PC-9 (cell line): ENCODE measurements around the gene NTM. TPM values are rescaled to one million over a fixed set of nuclear protein-coding genes. Genes with fewer than 3 reads are reported as not detected.

ENCODE experiments used
- BruUV-seq: library from RNA; stranded (reverse); fragments of 400-500 nt; replicated peaks from 2 replicates; lab custom pipeline; 2021; lab: Mats Ljungman, UMichigan
- CTCF ChIA-PET: fragments of 300-600 bp; sonication (Branson Sonifier 250); formaldehyde crosslinking; loops from one replicate; lab custom pipeline; 2022; ENCODE audit warnings: antibody characterized with exemption; lab: Charles Lee
- POLR2A ChIA-PET: fragments of 300-600 bp; sonication (Branson Sonifier 250); formaldehyde crosslinking; loops from one replicate; lab custom pipeline; 2022; ENCODE audit warnings: antibody characterized with exemption; ENCODE audit not compliant: unreplicated experiment; lab: Charles Lee
- DNase-seq, 2 experiments: peaks; one replicate each; pipeline versions ENCODE4 v3.0.0 to v3.0.0-alpha.2; 2015 to 2022; ENCODE audit warnings: mixed read lengths in 1 of 2
- H2AFZ ChIP-seq: fragments of 200-600 bp; sonication (generic); 2 replicates; pipeline ENCODE4 v1.8.1; 2017; ENCODE audit warnings: antibody characterized with exemption
- H3F3A ChIP-seq: fragments of 200-600 bp; sonication (generic); 2 replicates; pipeline ENCODE4 v1.8.1; 2017; ENCODE audit warnings: antibody characterized with exemption, mild to moderate bottlenecking, low read depth; ENCODE audit not compliant: insufficient read depth
- H3K27ac ChIP-seq: fragments of 200-600 bp; sonication (generic); 2 replicates; pipeline ENCODE4 v1.6.1; 2016; ENCODE audit warnings: mixed run types
- H3K27me3 ChIP-seq: fragments of 200-600 bp; sonication (generic); 2 replicates; pipeline ENCODE4 v1.6.1; 2016; ENCODE audit warnings: low read depth, mixed run types; ENCODE audit not compliant: insufficient read depth
- H3K36me3 ChIP-seq: fragments of 200-600 bp; sonication (generic); 2 replicates; pipeline ENCODE4 v1.6.1; 2016; ENCODE audit warnings: low read depth, mixed run types
- H3K4me1 ChIP-seq: fragments of 200-600 bp; sonication (generic); replicated peaks from 2 replicates; pipeline ENCODE4 v1.6.1; 2016; ENCODE audit warnings: mixed run types; ENCODE audit not compliant: insufficient read depth
- H3K4me2 ChIP-seq: fragments of 200-600 bp; sonication (generic); 2 replicates; pipeline ENCODE4 v1.6.1; 2017; ENCODE audit warnings: mixed run types
- H3K4me3 ChIP-seq: fragments of 200-600 bp; sonication (generic); 2 replicates; pipeline ENCODE4 v1.6.1; 2016; ENCODE audit warnings: mixed run types
- H3K79me2 ChIP-seq: fragments of 200-600 bp; sonication (generic); 2 replicates; pipeline ENCODE4 v1.6.1; 2017; ENCODE audit warnings: low read depth, mixed run types
- H3K9me2 ChIP-seq: fragments of 200-600 bp; sonication (generic); 2 replicates; pipeline ENCODE4 v1.8.1; 2017; ENCODE audit warnings: mild to moderate bottlenecking; ENCODE audit not compliant: insufficient read depth
- H3K9me3 ChIP-seq: fragments of 200-600 bp; sonication (generic); 2 replicates; pipeline ENCODE4 v1.8.1; 2016; ENCODE audit warnings: low read depth; ENCODE audit not compliant: insufficient read depth
- H4K20me1 ChIP-seq: fragments of 200-600 bp; sonication (generic); 2 replicates; pipeline ENCODE4 v1.8.1; 2017; ENCODE audit not compliant: insufficient read depth
- CTCF ChIP-seq: fragments of 200-600 bp; sonication (generic); conservative IDR thresholded peaks from 2 replicates; pipeline ENCODE4 v1.6.1; 2017; ENCODE audit warnings: mixed run types, antibody characterized with exemption, mild to moderate bottlenecking, moderate library complexity
- EZH2 ChIP-seq: fragments of 200-600 bp; sonication (generic); IDR thresholded peaks from 2 replicates; pipeline ENCODE4 v1.8.0; 2017; ENCODE audit warnings: antibody characterized with exemption, low read depth
- intact Hi-C: fragments of 100-400 bp; cut with micrococcal nuclease; formaldehyde crosslinking; loops from one replicate; pipeline ENCODE4 v1.10.0; 2022; ENCODE audit not compliant: unreplicated experiment
- total RNA-seq: library from RNA; stranded (reverse); gene quantifications from 2 replicates; pipeline ENCODE4 v1.2.3, GENCODE V29; 2021

The NTM gene
- total RNA-seq, 1 experiment from 2014 or later = not detected

DNA sequence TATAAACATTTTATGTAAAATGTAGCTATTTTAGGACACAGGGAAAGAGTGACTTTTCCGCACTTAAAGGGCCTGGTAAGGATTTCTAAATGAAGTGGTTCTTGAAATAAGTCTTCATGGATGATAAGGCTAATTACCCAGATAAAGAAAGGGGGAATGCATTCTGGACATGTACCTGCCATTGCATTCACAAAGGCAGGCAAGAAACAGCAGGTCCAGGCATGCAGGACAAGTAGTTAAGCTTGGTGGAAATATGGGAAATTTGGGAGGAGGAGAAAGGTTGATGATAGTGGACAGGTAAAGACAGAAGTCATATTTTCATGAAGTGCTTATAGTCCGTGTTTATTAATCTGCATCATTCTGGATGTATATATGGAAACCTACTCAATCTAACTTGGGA, 621.2 kb downstream of the NTM start:
- no TSS peak for BruUV-seq
- intact Hi-C loops = no loop called here
- Histone ChIP-seq H3K27me3 (no peaks in the 10 kb centered on the region), H3F3A (no peaks in the 10 kb centered on the region), H3K4me3 (no peak overlapping the region), H3K9me3 (no peaks in the 10 kb centered on the region), H3K9me2 (no peaks in the 10 kb centered on the region), H4K20me1 (no peaks in the 10 kb centered on the region), H3K4me1 (no peaks in the 10 kb centered on the region), H3K36me3 (no peaks in the 10 kb centered on the region), H3K79me2 (no peaks in the 10 kb centered on the region), H2AFZ (no peak overlapping the region), H3K27ac (no peak overlapping the region), H3K4me2 (no peak overlapping the region)
- ChIA-PET CTCF (no interaction called here), POLR2A (no interaction called here)
- TF ChIP-seq CTCF (no peak), EZH2 (no peak)
- no peak for DNase-seq

DNA sequence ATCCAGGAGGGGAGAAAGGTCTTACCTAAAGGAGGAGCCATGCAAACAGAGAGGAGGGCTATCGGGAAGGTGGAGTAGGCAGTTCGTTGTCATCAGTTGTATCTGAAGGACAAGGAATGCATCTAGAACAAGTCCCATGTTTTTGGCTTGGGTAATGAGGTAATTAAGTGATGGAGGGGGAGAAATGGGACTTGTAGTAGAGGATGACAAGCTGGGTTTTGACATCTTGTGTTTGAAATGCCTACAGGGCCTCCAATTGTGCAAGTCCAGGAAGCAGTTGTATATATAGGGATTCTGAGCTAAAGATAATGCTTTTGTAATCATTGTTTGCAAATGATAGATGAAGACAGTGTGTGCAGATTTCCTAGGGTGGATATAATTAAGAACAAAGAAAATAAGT, 622.8 kb downstream of the NTM start:
- BruUV-seq = no TSS peak
- CTCF ChIA-PET = no interaction called here

GRCh38 chr11:131998020-131998419, 627.6 kb downstream of the NTM start:
- Histone ChIP-seq H2AFZ (no peak overlapping the region), H3K9me3 (no peaks in the 10 kb centered on the region), H3K4me2 (no peak overlapping the region), H4K20me1 (no peaks in the 10 kb centered on the region), H3K4me1 (no peaks in the 10 kb centered on the region), H3K79me2 (no peaks in the 10 kb centered on the region), H3F3A (no peaks in the 10 kb centered on the region), H3K4me3 (no peak overlapping the region), H3K9me2 (no peaks in the 10 kb centered on the region), H3K27ac (no peak overlapping the region), H3K27me3 (0 out of 2 replicates have a peak, but pooled peaks cover 2% of the 10 kb centered on the region), H3K36me3 (no peaks in the 10 kb centered on the region)
- POLR2A ChIA-PET = no interaction called here
- BruUV-seq = no TSS peak
- intact Hi-C loops = no loop called here
- CTCF ChIA-PET = no interaction called here
- DNase-seq = no peak
- TF ChIP-seq CTCF = no peak
- no peak for TF ChIP-seq EZH2

More for the DNA sequence above, 622.8 kb downstream of the NTM start:
- Histone ChIP-seq H3F3A (no peaks in the 10 kb centered on the region), H3K27ac (no peak overlapping the region), H2AFZ (no peak overlapping the region), H3K79me2 (no peaks in the 10 kb centered on the region), H3K27me3 (no peaks in the 10 kb centered on the region), H3K4me3 (no peak overlapping the region), H3K4me2 (no peak overlapping the region), H3K36me3 (no peaks in the 10 kb centered on the region), H3K9me2 (no peaks in the 10 kb centered on the region), H3K4me1 (no peaks in the 10 kb centered on the region), H3K9me3 (no peaks in the 10 kb centered on the region), H4K20me1 (no peaks in the 10 kb centered on the region)
- DNase-seq = no peak
- intact Hi-C loops = no loop called here
- POLR2A ChIA-PET = no interaction called here
- TF ChIP-seq EZH2 (no peak), CTCF (no peak)
